HG03558 (cell line): ENCODE measurements around the gene ITGA11.

Source experiments
- ATAC-seq: cut with Tn5 transposase; IDR thresholded peaks from one replicate; pipeline ENCODE4 v1.9.1; 2021; ENCODE audit warnings: moderate number of reproducible peaks; ENCODE audit not compliant: unreplicated experiment; ENCODE audit errors: extremely low read depth

Gene ITGA11

GRCh38 chr15:68303134-68303533, 128.8 kb downstream of the ITGA11 start:
- ATAC-seq, result no peak

- ATAC-seq, result no peak
Measured at GRCh38 chr15:68302729-68303128, 129.2 kb downstream of the ITGA11 start.

DNA sequence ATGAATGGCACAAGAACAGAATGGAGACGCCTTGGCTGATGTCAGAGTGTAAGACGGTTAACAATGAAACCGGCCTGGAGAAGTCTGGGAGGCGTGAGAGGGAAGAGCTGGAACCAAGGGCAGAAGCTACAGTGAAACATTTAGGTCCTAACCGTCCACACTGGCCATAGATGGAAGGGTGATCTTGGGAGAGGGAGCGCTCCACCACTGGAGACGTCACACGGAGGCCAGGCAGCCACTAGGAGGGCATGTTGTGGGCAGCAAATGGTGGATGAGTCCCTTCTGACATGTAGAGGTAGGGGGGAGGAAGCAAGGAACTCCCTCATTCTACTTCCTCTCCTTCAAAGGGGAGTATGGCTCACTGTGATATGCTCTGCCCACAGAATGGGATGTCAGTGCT, 130.7 kb downstream of the ITGA11 start:
- no peak for ATAC-seq

DNA sequence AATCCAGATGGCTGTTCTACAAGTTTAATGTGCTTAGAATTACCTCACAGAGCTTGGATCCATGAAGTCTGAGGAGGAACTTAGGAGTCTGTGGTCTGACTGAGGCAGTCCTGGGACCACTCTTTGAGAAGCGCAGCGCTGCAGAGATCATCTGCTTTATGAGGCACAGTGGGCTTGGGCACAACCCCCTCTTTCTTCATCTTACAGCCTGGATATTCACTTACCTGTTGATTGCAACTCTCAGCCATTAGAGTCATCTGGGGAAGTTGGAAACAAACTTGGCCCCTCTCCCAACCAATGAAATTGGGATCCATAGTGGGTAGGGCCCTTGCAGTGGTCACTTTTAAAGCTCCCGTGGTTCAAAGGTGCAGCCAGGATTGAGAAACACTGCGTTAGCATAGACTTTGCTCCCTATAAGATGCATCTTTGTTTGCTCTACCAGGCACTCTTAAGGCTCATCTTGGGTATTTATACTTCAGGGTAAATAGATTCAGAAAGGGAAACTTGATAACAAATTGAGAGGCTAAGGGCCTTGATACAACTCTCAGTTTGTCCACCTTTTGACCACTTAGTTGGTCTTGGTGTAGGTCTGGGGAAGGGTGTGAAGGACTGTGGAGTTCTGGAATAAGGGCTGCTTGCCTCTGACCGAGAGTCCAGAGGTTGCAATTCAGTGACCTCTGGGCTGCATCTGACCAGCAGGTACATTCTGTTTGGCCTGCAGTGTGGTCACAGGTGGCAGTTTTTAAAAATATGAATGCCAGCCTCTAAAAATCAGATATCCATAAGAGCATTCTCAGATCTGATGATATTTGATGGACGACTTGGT, 131.6 kb downstream of the ITGA11 start:
- ATAC-seq, result no peak

DNA sequence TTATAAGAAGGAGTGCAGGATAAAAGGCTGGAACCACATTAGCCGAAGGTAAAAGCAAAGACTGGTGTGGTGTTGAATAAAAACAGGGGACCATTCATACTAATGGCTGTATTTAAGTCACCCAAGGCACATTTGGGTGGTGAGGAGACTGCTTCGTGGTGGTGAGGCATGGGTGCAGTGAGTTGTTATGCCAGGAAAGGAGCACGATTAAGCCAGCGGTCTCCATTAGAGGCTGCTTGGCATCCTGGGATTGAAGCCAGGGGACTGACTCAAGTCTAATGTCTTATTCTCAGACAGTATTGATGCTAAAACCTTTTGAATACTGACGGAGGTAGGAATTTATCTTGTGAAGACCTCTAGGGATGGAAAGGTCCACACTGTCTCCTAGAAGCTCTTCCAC, 132.5 kb downstream of the ITGA11 start:
- no peak for ATAC-seq

- ATAC-seq, result peak; percentile 64
Measured at GRCh38 chr15:68298882-68299381, 133.0 kb downstream of the ITGA11 start.

GRCh38 chr15:68298336-68298735, 133.6 kb downstream of the ITGA11 start:
- ATAC-seq, result no peak

GRCh38 chr15:68295014-68295805, 136.8 kb downstream of the ITGA11 start:
- ATAC-seq, result no peak

DNA sequence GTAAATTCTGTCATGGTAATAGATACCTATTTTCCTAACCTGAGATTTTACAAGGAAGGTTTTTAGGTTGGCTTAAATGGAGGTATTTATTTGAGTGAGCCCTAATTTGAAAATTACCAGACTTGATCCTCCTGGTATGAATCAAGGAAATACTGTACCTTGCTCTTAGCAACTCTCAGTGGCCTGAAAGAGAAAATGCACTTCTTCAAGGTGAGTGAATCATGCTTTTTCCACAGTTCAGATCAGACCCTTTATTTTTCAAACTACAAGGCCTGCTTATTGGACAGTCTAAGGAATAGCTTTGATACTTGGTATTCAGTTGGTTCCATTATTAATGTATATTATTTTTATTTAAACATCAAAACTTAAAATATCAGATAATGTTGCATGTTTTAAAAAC, 139.0 kb downstream of the ITGA11 start:
- ATAC-seq, result no peak

DNA sequence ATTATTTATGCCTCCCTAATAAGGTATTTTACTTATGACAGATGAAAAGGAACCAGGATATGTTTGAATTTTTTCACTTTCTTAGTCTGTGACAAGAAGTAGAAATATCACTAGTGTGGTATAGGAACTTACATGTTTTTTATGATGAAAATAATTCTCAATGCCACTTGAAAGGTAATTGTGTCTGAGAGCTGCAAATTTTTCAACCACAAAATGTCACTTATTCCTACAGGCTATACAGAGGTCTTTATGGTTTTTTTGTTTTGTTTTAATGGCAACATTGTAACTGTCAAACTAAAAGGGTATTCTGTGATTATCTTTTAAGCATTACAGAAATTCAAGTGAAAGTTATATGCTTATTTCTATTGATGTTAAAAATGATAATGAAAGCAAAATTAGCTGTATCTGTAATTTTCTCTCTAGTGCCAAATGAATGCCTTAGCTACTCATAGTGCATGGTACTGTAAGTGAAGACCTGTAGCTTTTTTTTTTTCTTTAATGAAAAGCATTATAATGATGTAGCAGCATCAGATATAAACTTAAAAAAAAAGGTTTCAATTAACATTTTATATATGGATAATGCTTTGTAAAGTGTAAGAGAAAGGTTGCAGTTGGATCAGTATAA, 139.7 kb downstream of the ITGA11 start:
- no peak for ATAC-seq

- ATAC-seq, result no peak
Measured at GRCh38 chr15:68290715-68291114, 141.2 kb downstream of the ITGA11 start.

DNA sequence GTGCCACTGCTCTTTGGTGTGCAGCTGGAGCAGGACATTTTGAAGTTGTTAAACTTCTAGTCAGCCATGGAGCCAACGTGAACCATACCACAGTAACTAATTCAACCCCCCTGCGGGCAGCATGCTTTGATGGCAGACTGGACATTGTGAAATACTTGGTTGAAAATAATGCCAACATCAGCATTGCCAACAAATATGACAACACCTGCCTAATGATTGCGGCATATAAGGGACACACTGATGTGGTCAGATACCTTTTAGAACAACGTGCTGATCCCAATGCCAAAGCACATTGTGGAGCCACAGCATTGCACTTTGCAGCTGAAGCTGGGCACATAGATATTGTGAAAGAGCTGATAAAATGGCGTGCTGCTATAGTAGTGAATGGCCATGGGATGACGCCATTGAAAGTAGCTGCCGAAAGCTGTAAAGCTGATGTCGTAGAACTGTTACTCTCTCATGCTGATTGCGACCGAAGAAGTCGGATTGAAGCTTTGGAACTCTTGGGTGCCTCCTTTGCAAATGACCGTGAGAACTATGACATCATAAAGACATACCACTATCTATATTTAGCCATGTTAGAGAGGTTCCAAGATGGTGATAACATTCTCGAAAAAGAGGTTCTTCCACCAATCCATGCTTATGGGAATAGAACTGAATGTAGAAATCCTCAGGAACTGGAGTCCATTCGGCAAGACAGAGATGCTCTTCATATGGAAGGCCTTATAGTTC, 142.2 kb downstream of the ITGA11 start:
- no peak for ATAC-seq

DNA sequence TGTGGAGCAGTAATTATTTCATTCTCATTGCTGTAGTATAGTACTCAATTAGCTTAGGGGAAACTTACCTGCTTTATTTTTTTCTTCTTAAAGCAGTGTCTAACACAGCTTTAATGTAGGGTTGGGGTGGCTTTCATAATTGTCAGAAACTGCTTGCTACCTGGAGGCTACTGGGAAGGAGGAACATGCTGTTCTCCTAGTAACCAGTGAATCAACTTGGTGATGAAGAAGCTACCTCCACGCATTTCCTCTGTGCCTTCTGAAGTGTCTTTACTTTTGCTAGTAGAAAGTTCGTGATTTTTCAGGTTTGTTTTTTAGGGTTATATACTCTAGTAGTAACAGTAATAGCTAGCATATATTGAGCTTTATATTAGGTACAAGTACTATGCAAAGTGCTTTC, 142.9 kb downstream of the ITGA11 start:
- ATAC-seq, result no peak

DNA sequence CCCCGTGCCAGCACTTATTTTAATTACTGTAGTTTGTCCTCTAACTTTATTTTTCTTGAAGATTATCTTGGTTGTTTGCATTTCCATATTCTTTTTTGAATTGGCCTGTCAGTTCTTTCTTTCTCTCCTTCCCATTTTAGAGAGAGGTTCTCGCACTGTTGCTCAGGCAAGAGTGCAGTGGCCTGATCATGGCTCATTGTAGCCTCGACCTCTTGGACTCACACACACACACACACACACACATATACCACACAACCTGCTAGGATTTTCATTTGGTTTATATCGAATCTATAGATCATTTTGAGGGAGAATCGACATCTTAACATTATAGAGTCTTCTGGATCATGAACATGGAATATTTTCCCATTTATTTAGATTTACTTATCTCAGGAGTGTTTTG, 145.7 kb downstream of the ITGA11 start:
- ATAC-seq, result no peak

GRCh38 chr15:68285259-68285980, 146.5 kb downstream of the ITGA11 start:
- no peak for ATAC-seq

GRCh38 chr15:68284616-68285258, 147.2 kb downstream of the ITGA11 start:
- no peak for ATAC-seq

GRCh38 chr15:68283401-68283800, 148.6 kb downstream of the ITGA11 start:
- no peak for ATAC-seq

- ATAC-seq, result no peak
Measured at GRCh38 chr15:68281008-68281407, 151.0 kb downstream of the ITGA11 start.
